Hematopoietic multipotent progenitor cell treated with erythropoietin and hydrocortisone succinate and interleukin-3 and kit ligand, for 15 days (in vitro differentiated cells): Measurements from ENCODE around the gene RNF220.

Experiments
- DNase-seq: peaks from one replicate; pipeline ENCODE4 v3.0.0-alpha.2; 2015; ENCODE audit warnings: low spot score

Gene RNF220

DNA sequence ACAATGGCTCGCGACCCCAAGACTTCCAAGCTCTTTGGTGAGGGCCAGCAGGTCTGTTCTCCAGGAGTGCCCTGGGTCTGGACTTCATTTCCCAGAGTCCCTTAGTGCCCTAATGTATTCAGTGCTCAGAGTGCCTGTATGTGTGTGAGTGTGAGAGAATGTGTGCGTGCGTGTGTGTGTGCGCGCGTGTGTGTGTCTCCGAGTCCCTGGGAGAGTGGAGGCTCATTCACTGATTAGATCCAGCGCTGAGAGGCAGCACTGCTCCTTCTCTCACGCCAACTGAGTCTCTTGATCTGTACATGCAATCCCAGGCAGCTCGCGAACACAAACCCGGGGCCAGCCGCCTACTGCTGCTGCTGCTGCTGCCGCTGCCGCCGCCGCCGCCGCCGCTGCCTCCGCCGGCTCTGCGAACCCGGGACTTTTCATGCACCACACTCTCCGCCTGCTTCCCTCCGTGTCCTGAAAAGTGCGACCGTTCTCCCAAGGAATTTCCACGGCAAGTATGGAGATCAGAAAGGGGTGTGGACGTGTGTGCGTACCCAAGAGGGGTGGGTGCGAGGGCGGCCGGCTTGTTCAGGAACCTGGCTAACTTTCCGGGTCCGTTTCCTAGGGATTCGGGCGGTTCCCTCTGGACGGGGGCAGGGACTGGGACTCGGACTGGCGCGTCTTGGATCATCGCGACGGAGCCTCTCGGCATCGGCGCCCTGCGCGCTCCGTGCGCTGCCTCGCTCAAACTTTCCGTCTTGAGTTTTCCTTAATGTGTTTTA lies at the start of gene RNF220:
RNF220 (plus strand) TSS at position 225 of the 767 bp plus-strand sequence.
- DNase-seq: no peak

DNA sequence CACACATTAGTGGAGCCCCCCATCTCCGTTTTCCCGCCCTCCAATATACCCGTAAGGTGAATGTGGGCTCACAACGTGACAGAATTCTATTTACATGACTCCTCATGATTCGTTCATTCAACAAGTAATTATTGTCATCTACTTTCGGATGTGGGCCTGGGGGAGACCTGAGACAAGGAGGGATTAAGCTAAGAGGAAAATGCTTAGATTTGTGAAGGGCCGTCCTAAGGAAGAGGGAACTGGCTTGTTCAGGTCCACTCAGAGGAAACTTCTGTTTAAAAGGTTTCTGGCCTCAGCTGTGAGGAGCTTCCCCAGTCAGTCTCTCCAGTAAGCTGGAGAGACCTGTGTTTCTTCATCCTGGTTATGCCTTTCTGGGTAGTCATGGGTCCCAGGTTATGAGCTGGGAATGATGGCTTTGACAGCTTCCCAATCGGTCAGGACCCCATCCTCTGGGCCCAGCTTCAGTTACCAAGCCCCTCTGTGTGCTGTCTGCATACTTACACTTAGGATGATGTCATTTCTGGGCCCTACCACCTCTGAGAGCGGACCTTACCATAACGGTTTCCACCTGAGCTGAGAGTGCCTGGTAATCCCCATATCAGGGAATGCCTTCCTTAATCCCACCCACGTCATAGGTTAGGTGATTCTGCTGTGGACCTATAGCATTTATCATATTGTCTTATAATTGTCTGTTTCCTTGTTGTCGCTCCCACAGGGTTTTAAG lies 49.3 kb upstream of the RNF220 start:
- no peak for DNase-seq

DNA sequence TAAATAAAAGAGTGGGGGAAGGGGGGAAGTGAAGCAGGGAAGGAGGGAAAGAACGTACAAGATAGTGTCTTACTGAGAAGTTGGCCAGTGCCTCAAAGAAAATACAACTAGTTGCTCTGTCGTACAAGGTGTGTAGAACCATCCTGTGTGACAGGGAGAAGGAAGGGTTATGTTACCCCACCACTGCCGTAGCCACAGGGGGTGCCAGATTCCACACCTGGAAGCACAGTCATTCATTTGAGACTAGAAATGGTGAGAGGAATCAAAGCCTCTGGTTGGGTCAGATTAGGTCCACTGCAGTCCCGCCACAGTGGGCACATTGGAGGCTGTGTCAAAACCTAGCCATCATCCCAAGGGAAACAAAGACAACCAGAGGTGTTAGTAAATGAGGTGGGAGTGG lies 47.3 kb upstream of the RNF220 start:
- DNase-seq: no peak

DNA sequence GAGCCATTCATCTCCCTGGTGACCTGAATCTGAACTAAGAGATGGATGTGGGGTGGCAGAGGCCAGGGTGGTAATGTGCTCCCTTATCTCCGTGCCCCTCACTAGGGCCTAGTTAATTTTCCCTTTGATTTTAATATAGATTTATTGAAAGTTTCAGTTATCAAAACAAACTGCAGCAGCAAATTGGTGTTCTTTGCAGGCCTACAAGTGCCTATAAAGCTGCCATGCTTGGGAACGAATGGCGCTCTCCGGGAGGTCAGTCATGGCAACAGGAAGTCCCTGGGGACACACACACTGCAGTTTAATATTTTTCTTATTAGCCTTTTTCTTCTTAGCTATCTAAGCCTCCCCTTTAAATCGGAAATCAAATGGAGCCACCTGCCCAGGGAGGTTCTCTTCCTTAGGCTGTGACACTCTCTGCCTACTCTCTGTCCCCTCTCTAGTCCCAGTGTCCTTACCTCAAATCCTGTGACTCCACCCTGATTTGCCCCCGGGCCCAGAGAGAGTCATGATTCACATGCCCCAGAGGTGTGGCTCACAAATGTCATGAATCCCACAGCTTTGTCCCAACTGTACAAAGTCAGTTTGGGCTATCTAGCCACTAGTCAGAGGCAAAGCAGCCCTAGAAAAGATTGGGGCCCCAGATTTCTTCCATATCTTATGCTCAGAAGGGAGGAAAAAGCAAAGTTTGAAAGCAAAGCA lies 45.7 kb upstream of the RNF220 start:
- DNase-seq: no peak

DNA sequence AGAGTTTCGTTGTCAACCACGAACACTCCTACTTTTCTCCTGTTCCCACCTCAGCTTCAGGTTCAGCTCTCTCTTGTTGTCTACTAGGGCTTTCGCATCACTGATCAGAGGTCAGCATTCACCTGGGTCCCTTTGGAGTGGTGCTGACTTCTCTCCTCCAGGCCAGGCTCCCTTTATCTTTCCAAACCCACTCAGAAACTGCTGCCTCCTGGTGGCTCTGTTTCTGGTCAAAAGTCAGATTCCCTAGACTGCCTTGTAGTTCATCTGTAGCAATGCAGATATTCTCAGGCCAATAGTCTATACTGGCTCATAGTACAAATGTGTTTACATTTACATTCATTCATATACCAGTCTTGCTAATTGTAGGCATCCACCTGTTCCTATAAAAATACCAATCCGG lies 43.6 kb upstream of the RNF220 start:
- DNase-seq: no peak

DNA sequence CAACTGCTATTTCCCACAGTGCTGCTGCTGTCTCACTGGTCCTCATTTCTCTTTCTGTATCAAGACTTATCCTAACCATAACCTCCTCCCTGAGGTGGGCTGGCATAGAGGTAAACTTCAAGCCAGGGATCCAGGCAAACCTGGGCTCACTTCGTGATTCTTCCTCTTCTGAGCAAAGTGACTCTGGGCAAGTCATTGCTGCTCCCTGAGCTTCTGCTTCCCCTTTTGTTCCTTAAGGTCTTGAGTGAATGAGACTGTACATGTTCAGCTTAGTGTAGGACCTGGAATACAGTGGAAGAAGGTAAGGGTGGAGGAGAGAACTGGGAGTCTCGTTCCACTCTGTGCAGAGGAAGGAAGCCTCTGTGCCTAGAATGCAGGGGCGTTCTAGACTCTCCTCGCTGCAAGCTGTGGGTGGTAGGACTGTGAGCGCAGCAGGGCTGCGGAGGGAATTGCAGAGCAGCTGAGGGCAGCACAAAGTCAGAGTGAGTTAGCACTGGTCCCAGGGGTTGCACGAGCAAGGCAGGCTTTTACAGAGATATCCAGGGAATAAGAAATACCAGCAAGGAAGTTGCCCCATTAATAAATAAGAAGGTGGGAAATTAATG lies 38.6 kb upstream of the RNF220 start:
- DNase-seq: no peak

DNA sequence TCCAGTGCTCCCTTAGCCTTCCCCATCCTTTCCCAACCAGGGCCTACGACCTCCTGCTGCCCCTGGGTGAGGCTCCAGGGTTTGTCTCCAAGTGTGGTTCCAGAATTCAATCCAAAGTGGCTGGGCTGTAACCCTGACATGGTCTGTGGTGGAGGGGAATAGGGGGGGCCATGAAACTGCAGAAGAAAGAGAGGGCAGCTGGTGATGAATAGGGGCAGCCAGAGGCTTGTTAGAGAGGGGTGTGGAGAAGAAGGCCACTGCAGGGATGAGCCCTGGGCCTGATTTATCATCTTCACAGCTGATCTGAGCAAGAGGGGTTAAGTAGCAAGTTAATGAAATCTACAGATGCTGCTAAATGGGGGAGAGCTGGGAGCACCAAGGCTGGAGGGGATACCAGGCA lies 37.1 kb upstream of the RNF220 start:
- no peak for DNase-seq

DNA sequence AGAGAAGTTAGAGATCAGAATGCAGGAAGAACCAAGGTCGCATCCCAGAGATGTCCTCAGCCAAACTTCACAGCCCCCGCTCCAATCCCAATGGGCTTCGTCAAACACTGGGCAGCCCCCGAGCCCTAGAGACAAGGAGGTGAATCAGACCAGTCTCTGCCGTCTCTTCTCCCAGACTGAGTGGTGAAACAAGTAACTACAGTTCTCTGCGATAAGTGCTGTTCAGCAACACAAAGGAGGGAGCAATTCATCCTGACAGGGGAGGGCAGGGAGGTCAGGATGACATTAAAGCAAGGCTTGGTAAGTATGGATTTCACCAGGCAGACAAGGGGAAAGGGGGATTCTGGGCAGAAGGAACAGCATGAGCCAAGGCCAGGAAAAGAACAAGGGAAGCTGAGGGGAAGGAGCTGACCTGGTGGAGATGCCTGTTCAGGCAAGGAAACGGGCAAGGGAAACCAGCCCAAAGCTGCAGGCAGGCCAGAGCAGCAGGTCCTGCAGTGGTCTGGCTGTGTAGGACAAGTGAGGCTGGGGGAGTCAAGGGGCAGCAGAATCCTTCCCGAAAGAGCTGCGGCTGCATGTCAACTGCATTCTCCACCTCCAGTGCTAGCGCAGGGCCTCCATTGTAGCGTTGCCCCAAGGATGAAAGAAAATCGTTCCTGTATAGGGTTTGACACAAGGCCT lies 36.4 kb upstream of the RNF220 start:
- DNase-seq: no peak

DNA sequence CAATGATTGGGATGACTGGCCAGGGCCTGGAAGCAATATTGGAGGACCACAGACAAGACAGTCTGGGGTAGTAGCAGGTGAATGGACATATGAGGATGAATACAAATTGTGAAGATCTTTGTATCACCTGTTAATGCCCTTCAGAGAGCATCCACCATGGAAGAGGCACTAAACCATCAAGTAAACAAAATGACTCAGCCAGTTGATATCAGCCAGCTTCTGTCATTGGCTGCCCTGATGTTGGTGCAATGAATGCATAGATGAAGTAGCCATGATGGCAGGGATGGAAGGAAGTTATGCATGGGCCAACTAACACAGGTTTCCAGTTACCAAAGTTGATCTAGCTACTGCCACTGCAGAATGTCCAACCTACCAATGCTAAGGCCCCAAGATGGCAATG lies 33.8 kb upstream of the RNF220 start:
- peak; percentile 18 for DNase-seq

DNA sequence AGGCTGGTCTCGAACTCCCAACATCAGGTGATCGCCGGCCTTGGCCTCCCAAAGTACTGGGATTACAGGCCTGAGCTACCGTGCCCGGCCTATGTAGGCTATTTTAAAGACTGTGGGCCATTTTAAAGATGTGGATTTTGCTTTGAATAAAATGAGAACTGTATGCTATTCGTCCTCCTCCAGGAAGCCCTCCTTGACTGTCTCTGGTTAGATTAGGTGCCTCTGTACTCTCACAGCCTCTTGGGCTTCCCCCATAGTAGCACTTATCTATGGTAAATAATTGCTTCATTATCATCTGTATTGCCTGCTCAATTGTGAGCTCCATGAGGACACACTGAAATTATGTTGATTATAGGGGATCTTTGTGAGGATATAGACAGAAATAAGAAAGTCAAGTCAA lies 29.5 kb upstream of the RNF220 start:
- DNase-seq: no peak

DNA sequence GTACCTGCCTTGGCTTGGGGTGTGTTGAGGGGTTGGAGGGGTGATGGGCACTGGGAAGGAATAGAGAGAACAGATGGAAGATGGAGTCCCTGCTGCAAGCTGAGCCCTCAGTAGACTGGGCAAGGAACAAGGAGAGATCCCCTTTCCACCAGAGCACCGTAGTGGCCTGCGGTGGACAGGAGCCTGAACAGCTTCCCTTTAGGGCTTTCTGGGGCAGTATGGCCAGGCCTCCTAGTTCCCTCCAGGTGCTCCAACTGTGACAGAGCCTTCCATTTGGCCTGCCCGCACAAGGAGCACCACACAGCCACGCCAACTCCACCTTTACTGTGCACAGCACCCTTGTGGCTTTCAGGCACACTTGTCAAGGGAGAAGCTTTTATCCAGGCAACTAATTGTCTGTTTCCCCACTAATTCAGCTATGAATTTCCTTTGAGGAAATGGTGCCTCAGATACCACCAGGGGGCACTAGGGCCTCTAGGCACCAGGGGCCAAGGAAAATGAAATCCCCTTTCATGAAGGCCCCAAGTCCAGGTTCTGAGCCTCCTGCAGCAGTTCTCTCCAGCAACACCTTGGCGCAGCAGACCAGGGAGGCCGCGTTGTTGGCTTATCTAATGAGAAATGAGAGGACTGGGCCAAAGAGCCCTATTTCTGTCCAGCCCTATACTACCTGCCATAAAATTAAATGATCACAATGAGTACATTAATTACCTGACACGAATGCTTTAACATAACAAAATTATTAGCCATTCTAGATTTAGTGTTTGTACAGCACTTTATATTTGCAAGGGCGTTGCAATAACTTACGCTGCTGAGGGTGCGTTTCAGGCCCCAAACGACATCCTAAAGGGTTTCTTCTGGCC lies 26.9 kb upstream of the RNF220 start:
- peak; percentile 55 for DNase-seq

DNA sequence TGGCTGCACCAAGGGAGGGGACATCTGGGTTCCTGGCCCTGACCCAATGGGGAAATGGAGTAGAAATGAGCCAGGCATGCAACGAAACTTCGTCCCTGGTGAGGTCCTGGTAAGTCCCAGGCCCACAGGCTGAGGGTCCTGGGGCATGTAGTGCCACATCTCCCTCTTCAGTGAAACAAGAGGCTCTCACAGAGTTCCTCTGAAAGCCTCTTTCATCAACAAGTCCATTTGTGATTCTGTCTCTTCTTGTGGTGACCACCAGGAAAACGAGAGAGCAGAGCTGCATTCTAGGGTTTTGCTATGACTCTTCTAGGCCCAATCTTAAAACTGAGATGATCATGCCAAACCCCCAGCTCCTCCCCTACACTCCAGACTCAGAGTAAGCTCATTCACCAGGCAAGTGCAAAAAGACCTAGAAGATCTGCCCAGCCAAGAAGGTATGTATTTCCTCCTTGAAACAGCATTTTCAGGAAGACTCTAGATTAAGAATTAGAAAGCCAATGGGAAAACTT lies 24.3 kb upstream of the RNF220 start:
- DNase-seq: no peak

DNA sequence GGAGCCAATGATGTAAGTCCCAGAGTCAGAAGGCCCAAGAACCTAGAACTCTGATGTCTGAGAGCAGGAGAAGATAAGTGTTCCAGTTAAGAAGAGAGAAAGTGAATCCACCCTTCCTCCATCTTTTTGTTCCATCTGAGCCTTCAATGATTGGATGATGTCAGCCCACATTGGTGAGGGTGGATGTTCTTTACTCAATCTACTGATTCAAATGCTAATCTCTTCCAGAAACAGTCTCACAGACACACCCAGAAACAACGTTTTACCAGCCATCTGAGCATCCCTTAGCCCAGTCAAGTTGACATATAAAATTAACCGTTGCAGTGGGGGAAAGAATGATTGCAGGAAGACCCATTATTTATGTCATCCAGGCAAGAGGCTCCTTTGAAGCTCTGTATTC lies 16.5 kb upstream of the RNF220 start:
- no peak for DNase-seq

DNA sequence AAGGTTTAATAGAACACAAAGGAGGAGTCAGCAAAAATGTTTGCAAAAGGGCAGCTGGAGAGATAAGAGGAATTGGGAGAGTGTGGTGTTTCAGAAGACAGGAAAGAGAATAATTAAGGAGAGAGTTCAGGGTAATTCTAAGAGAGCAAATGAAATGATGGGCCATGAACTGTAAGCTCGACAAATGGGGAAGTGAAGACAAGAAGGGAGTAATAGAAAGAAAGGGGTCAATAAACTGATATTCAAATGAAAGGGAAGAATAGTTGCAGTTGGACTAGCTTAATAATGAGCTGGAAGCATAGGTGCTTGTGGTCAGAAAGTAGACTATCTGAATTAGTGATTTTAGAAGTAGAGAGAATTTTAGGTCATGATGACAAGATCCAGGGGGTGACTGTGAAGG lies 15.6 kb upstream of the RNF220 start:
- DNase-seq: no peak

DNA sequence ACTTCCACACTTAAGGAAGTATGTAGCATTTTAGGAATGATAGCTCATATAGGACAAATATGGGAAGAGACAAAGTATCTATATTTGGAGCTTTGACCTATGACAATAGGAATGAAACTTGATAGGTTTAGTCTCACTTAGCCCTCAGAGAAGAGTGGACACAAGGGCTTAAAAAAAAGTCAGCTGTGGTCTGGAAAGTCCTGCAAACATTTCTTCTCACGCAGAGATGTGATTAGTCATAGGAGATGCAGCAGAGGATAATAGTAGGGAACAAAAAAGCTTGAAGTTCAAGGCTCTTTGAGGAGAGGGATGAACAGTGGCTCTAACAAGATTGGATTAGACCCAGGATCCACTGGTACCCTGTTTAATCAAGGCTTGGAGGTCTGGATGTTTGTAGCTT lies 14.8 kb upstream of the RNF220 start:
- no peak for DNase-seq

DNA sequence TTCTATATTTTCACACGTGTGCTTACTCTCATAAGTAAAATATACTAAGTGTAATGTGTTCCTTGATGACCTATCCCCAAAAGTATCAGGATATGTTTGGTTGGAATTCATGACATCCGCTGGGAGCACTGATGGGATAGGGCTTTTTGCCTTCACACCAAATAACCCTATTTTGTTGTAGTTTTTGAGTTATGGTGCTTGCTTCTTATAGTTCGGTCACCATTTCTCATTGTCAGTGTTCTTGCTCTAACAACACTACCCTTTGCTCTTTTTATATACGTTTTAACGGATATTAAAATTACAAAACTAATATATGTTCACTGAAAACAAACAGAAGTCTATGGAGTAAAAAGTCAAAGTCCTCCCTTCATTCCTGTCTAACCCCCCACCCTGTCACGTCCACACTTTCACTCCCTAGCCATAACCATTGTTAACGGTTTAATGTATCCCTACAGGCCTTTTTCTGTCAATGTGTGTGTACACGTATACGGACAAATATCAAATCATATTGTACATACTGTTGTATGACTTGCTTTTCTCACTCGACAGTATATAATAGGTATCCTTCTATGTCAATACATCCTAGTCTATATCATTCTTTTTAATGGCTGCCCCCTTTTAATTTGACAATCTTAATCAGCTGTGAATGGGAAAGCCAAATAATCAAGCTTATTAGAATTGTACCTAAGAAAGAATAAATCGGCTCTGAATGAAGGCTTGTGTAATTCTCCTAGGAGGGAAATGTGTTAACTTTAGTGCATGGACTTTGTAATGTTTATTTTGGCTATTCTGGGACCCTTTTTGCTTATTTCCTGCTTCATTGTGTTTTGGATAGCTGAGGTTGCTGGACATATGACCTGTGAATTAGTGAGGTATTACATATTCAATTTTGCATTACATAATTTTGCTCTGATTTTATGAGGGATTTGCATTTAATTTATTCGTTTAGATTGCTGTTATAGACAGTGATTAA lies 3.5 kb upstream of the RNF220 start:
- DNase-seq: no peak

DNA sequence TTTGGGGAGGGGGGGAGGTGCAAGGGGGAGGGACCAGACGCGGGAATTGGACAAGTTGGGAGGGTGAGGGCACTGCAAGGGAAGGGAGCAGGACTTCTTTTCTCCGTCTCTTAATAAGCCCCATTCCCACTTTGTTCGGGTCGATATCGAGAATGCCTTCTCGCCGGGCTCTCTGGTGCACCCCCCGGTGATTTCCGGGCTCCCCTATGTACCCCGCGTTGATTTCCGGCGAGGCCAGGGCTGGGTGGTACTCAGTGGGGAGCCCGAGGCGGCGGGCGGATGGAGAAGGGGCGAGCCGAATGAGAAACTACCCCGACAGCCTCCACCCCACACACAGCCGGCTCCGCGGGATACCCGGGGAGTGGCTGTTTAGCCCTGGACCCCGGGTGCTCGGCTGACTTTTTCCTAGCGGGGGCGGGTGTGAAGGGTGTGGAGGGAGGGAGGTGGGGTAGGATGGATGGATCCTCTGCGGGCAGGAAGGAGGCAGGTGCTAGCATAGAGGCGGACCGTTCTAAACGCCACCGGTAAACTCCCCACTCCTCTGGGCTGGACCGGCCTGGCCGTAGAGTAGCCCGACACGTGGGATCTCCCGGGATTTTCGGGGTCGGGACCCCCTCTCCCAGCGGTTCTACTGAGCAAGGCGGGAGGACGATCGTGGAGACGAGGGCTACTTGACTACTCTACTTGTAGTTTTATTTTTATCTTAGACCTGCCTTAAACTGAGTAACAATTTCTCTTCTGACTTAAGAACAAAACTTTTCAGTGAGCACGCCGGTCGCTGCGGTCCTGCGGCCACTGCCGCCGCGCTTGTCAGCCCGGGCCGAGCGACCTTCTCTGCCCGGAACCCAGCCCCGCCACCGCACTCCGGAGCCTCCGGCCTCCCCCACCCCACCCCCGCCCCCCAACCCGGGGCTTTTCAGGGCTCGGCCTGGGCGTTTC lies 1.0 kb downstream of the RNF220 start:
- DNase-seq: no peak

DNA sequence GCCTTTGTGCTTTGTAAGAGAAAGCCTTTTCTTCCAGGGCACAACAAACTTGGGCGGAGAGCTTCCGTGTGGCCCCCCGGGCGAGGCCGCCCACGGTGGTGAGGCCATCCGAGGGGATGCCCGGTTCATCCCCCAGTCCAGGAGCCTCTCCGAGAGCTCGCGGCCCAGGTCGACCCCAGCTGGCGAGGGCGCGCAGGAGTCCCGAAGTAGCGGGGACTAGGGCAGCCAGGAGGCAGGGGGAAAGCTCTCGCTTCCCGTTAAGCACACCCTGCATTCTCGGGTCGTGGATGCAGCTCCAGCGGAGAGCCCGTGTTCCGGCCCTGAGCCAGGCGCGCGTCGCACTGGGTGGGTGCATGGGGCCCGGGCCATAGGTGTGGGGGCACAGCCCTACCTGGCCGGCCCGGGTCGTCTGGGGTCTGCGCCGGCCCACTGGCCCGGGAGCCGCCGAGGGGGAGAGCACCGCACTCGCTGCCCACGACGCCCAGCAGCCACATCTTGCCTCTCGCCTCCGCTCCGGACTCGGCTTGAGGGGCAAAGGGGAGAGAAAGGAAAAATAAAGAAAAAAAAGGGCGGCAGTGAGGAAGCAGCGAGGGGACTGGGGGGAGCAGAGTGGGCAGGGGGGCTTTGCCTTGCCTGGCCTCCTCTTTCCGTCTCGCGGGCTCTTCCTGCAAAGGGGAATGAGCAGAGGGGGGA lies 1.8 kb downstream of the RNF220 start:
- DNase-seq: no peak
